Osteocyte (in vitro differentiated cells): ENCODE results near the gene EFCC1. TPM values are rescaled to one million over a fixed set of nuclear protein-coding genes. Genes with fewer than 3 reads are reported as not detected.

Source experiments
- DNase-seq: peaks from one replicate; pipeline ENCODE4 v3.0.0; 2021; ENCODE audit warnings: mixed read lengths; ENCODE audit not compliant: unreplicated experiment; ENCODE audit errors: extremely low spot score
- H3K27ac Mint-ChIP-seq: one replicate; pipeline ENCODE4 v1.8.0; 2021; ENCODE audit warnings: mild to moderate bottlenecking, mixed read lengths; ENCODE audit not compliant: unreplicated experiment
- H3K27me3 Mint-ChIP-seq: one replicate; pipeline ENCODE4 v1.8.0; 2021; ENCODE audit warnings: mixed read lengths; ENCODE audit not compliant: unreplicated experiment
- H3K36me3 Mint-ChIP-seq: one replicate; pipeline ENCODE4 v1.8.0; 2021; ENCODE audit warnings: mixed read lengths; ENCODE audit not compliant: unreplicated experiment
- H3K4me1 Mint-ChIP-seq: one replicate; pipeline ENCODE4 v1.8.0; 2021; ENCODE audit warnings: mixed read lengths; ENCODE audit not compliant: unreplicated experiment
- H3K4me3 Mint-ChIP-seq: one replicate; pipeline ENCODE4 v1.8.0; 2021; ENCODE audit warnings: mild to moderate bottlenecking, moderate library complexity, mixed read lengths; ENCODE audit not compliant: unreplicated experiment
- H3K9me3 Mint-ChIP-seq: one replicate; pipeline ENCODE4 v1.8.0; 2021; ENCODE audit warnings: mixed read lengths; ENCODE audit not compliant: unreplicated experiment
- total RNA-seq: library from RNA; stranded (reverse); gene quantifications from 2 replicates; pipeline ENCODE4 v1.2.1, GENCODE V29; 2021
- TF ChIP-seq, protein P1 (sequence below): fragments of 200-600 bp; sonication (generic); IDR thresholded peaks from 2 replicates; pipeline ENCODE4 v1.5.0; 2021; ENCODE audit warnings: antibody characterized with exemption, mild to moderate bottlenecking, moderate library complexity

Gene EFCC1
- total RNA-seq, 1 donor from 2014 or later = not detected

DNA sequence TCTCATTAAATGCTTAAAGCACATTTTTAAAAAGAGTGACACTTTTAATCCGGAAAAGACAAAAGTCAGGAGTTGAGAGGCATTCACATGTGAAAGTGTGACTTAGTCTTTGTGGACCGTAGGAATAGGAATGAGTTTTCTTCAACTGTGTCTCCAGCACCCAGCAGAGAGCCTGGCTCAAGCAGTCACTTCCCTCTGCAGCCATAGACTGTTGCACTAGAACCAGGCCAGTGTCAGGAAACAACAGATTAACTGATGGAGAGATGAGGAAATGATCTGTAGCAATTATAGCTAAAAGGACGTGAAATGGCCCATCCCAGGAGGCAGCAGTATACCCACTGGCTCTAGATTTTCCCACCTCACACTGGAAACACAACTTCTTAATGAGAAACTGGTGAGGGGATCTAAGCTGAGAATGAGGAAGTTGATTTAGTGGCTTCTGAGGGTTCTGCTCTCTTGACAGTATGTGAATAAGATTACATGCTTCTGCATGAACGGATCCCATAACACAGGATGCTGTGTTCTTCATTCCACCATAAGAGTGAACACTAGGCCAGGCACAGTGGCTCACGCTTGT is 27.0 kb upstream of the EFCC1 start:
- Mint-ChIP-seq H3K4me3 (no peak overlapping the region), H3K27me3 (peaks cover 34% of the 10 kb centered on the region), H3K36me3 (no peaks in the 10 kb centered on the region), H3K9me3 (no peaks in the 10 kb centered on the region), H3K27ac (no peak overlapping the region), H3K4me1 (no peaks in the 10 kb centered on the region)
- TF ChIP-seq, protein P1, sequence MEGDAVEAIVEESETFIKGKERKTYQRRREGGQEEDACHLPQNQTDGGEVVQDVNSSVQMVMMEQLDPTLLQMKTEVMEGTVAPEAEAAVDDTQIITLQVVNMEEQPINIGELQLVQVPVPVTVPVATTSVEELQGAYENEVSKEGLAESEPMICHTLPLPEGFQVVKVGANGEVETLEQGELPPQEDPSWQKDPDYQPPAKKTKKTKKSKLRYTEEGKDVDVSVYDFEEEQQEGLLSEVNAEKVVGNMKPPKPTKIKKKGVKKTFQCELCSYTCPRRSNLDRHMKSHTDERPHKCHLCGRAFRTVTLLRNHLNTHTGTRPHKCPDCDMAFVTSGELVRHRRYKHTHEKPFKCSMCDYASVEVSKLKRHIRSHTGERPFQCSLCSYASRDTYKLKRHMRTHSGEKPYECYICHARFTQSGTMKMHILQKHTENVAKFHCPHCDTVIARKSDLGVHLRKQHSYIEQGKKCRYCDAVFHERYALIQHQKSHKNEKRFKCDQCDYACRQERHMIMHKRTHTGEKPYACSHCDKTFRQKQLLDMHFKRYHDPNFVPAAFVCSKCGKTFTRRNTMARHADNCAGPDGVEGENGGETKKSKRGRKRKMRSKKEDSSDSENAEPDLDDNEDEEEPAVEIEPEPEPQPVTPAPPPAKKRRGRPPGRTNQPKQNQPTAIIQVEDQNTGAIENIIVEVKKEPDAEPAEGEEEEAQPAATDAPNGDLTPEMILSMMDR = no peak
- DNase-seq = no peak

DNA sequence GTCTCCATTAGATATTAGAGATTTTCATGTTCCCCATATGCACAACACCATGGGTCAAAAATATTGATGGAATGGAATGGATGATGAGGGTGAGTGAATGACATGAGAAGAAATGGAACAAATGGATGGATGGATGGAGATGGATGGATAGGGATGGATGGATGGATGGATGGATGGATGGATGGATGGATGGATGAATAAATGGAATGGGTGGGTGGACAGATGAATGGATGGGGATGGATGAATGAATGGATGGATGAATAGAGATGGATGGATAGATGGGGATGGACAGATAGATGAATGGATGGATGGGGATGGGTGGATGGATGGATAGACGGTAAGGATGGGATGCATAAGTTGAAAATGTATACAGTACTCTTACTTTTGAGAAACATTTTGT is 25.8 kb upstream of the EFCC1 start:
- Mint-ChIP-seq H3K9me3 (no peaks in the 10 kb centered on the region), H3K4me1 (no peaks in the 10 kb centered on the region), H3K27me3 (peaks cover 35% of the 10 kb centered on the region), H3K27ac (no peak overlapping the region), H3K4me3 (no peak overlapping the region), H3K36me3 (no peaks in the 10 kb centered on the region)
- no peak for DNase-seq
- TF ChIP-seq, protein P1 = no peak

DNA sequence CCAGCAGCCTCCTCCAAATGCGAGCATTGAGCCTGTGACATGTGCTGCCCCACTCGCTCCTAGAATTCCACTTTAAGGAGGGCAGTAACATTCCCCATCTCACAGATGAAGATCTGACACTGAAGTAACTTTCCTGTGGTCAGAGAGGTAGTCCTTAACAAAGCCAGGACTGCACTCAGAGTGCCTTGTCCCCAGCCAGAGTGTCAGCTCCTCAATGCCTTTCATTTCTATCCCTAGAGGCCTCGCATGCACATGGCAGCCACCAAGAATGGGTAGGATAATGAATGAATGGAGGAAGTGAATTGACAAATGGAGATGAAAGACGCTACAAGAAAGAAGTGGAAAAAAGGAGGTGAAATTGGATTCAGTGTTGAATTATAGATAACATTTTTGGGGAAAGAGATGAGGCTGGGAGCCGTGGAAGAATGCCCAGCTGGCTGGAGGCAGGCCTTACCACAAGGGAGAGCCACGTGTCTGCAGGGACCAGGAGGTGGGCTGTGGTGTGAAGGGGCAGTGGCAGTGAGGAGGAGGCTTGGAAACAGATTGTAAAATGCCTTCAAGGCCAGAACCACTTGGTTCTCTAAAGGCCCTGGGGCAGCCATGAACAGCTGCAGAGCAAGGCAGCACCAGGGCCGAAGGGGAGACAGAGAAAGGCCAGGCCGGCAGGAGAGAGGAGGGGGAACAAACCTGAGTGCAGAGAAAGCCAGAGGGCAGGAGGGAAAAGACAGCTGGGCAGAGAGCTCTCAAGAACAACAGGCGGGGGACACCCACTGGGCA is 17.6 kb upstream of the EFCC1 start:
- Mint-ChIP-seq H3K27ac (no peak overlapping the region), H3K36me3 (no peaks in the 10 kb centered on the region), H3K4me3 (no peak overlapping the region), H3K27me3 (peaks cover 44% of the 10 kb centered on the region), H3K4me1 (no peaks in the 10 kb centered on the region), H3K9me3 (no peaks in the 10 kb centered on the region)
- TF ChIP-seq, protein P1 = no peak
- DNase-seq = no peak

DNA sequence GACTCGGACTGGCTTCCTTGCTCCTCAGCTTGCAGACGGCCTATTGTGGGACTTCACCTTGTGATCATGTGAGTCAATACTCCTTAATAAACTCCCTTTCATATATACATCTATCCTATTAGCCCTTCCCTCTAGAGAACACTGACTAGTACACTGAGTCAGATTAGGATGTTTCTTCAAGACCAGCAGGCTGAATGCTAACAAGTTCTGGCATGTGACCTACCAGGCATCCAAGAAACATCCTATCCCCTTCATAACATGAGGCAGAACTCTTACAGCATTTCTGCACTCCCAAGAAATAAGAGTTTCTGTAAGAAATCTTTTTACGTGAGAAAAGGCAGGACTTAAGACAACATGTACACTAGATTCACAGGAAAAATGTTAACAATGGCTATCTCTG is 16.5 kb upstream of the EFCC1 start:
- Mint-ChIP-seq H3K9me3 (no peaks in the 10 kb centered on the region), H3K4me1 (no peaks in the 10 kb centered on the region), H3K36me3 (no peaks in the 10 kb centered on the region), H3K27ac (no peak overlapping the region), H3K4me3 (no peak overlapping the region), H3K27me3 (peaks cover 44% of the 10 kb centered on the region)
- no peak for DNase-seq
- TF ChIP-seq, protein P1 = no peak

DNA sequence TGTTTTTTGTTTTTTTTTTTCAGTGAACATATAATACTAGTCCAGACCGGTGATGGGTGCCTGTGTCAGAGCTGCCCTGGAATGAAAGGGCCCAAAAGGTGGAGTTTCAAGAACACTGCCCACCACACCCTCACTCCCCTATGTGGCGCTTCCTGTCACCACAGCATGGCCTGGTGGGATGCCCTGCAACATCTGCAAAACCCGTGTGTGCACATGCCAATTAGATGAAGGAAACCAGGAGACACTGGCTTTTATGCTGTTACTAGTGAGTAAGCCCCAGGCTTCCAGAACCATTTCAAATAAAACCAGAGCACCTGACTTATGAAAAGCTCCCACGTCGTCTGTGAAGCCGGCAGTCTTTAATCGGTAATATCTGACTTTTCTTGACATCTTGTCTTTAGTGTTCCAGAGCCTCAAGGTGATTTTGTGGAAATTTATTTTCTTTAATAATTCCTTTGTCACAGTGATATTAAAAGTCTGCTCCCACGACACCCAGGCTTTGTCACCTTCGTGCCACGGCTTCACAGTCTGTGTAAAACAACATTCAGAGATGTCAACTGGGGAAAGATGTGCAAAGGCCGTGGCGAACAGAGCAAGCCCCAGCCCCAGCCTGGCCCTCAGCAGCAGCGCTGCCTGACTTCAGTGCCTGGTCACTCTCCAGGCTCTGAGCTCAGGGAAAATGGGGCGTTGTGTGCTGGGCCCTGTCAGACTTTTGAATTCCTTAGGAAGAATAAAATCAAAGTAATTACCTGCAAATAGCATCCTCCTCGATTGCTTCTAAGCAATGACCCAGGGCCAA is 13.6 kb upstream of the EFCC1 start:
- H3K4me1 Mint-ChIP-seq = no peaks in the 10 kb centered on the region
- H3K36me3 Mint-ChIP-seq = no peaks in the 10 kb centered on the region
- TF ChIP-seq, protein P1 = no peak
- peaks cover 38% of the 10 kb centered on the region for H3K27me3 Mint-ChIP-seq
- no peak overlapping the region for H3K4me3 Mint-ChIP-seq
- no peak overlapping the region for H3K27ac Mint-ChIP-seq
- no peak for DNase-seq
- H3K9me3 Mint-ChIP-seq = no peaks in the 10 kb centered on the region
